Karpas-422 (cell line): Measurements from ENCODE around the gene MUC5AC. TPM values are rescaled to one million over a fixed set of nuclear protein-coding genes. Genes with fewer than 3 reads are reported as not detected.
"Not testable (repeated sequence)": the region's sequence is repeated elsewhere in the genome, so short reads cannot be mapped to it uniquely, and the experiment has no call there.

ENCODE experiments used
- DNase-seq: peaks from one replicate; pipeline ENCODE4 v3.0.0-alpha.2; 2015
- H2AFZ ChIP-seq: fragments of 200-600 bp; sonication (generic); 2 replicates; pipeline ENCODE4 v1.6.1; 2014; ENCODE audit warnings: antibody characterized with exemption, low read length, mixed read lengths
- H3K27ac ChIP-seq: fragments of 200-600 bp; sonication (generic); 2 replicates; pipeline ENCODE4 v1.5.1; 2014; ENCODE audit warnings: mild to moderate bottlenecking, low read length, moderate library complexity
- H3K27me3 ChIP-seq: fragments of 200-600 bp; sonication (generic); 2 replicates; pipeline ENCODE4 v1.6.1; 2014; ENCODE audit warnings: low read length, mixed read lengths
- H3K36me3 ChIP-seq: fragments of 200-600 bp; sonication (generic); 2 replicates; pipeline ENCODE4 v1.6.1; 2014; ENCODE audit warnings: low read length, mixed read lengths; ENCODE audit not compliant: insufficient read depth
- H3K4me1 ChIP-seq: fragments of 200-600 bp; sonication (generic); 2 replicates; pipeline ENCODE4 v1.6.1; 2014; ENCODE audit warnings: mild to moderate bottlenecking, low read length, mixed read lengths
- H3K4me2 ChIP-seq: fragments of 200-600 bp; sonication (generic); 2 replicates; pipeline ENCODE4 v1.6.1; 2014; ENCODE audit warnings: low read length, low read depth, mild to moderate bottlenecking; ENCODE audit not compliant: poor library complexity, severe bottlenecking
- H3K4me3 ChIP-seq: fragments of 200-600 bp; sonication (generic); 2 replicates; pipeline ENCODE4 v1.5.1; 2014; ENCODE audit warnings: mild to moderate bottlenecking, antibody characterized with exemption, low read length, mixed read lengths
- H3K79me2 ChIP-seq: fragments of 200-600 bp; sonication (generic); 2 replicates; pipeline ENCODE4 v1.6.1; 2014; ENCODE audit warnings: mild to moderate bottlenecking, low read length, mixed read lengths
- H3K9ac ChIP-seq: fragments of 200-600 bp; sonication (generic); 2 replicates; pipeline ENCODE4 v1.6.0; 2014; ENCODE audit warnings: low read length
- H3K9me2 ChIP-seq: fragments of 200-600 bp; sonication (generic), shearing (Covaris generic); replicated peaks from 2 replicates; pipeline ENCODE4 v1.6.0; 2014; ENCODE audit warnings: mild to moderate bottlenecking, low read length, moderate library complexity; ENCODE audit not compliant: insufficient read depth
- H3K9me3 ChIP-seq: fragments of 300-700, 200-600 bp; sonication (generic); 2 replicates; pipeline ENCODE4 v1.6.1; 2014; ENCODE audit warnings: low read length, mixed read lengths
- H4K20me1 ChIP-seq: fragments of 200-600 bp; sonication (generic); 2 replicates; pipeline ENCODE4 v1.6.1; 2014; ENCODE audit warnings: mild to moderate bottlenecking, antibody characterized with exemption, low read length, low read depth; ENCODE audit not compliant: insufficient read depth
- total RNA-seq: library from RNA; depleted of rRNA; stranded (reverse); fragments of >200 nt; shearing (Covaris generic); gene quantifications from 2 replicates; pipeline ENCODE4 v1.2.3, GENCODE V29; 2014; ENCODE audit warnings: low replicate concordance

Gene MUC5AC
- total RNA-seq, 1 experiment from 2014 or later, result not detected

DNA sequence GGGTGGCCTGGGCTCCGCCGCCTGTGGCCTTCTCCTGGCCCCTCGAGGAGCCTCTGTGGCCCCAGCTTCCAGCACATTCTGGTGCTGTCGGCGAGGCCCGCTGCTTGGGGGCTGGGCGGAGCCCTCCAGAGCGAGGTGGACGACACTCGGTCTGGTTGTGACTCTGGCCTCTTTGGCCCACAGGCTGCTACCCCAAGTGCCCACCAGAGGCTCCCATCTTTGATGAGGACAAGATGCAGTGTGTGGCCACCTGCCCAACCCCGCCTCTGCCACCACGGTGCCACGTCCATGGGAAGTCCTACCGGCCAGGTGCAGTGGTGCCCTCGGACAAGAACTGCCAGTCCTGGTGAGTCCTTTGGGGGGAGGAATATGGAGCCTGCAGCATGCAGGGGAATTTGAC, 22.4 kb downstream of the MUC5AC start:
- H3K27me3 ChIP-seq, result no peaks in the 10 kb centered on the region
- no peak overlapping the region for H3K27ac ChIP-seq
- H3K36me3 ChIP-seq, result no peaks in the 10 kb centered on the region
- no peaks in the 10 kb centered on the region for H4K20me1 ChIP-seq
- H3K4me2 ChIP-seq, result no peak overlapping the region
- no peak overlapping the region for H3K4me3 ChIP-seq
- H3K9ac ChIP-seq, result no peak overlapping the region
- H3K79me2 ChIP-seq, result no peaks in the 10 kb centered on the region
- no peak overlapping the region for H2AFZ ChIP-seq
- no peak for DNase-seq
- H3K4me1 ChIP-seq, result no peaks in the 10 kb centered on the region
- H3K9me3 ChIP-seq, result no peaks in the 10 kb centered on the region; the same call in 1 of the 2 replicates
- H3K9me2 ChIP-seq, result no peaks in the 10 kb centered on the region

GRCh38 chr11:1180947-1181391, 23.2 kb downstream of the MUC5AC start:
- no peaks in the 10 kb centered on the region; the same call in 1 of the 2 replicates for H3K9me3 ChIP-seq
- H3K36me3 ChIP-seq, result no peaks in the 10 kb centered on the region
- no peak for DNase-seq
- H2AFZ ChIP-seq, result no peak overlapping the region
- H3K9me2 ChIP-seq, result no peaks in the 10 kb centered on the region
- no peaks in the 10 kb centered on the region for H3K4me1 ChIP-seq
- H3K27me3 ChIP-seq, result no peaks in the 10 kb centered on the region
- H3K4me2 ChIP-seq, result no peak overlapping the region
- H3K27ac ChIP-seq, result no peak overlapping the region
- no peaks in the 10 kb centered on the region for H3K79me2 ChIP-seq
- no peak overlapping the region for H3K4me3 ChIP-seq
- H4K20me1 ChIP-seq, result no peaks in the 10 kb centered on the region
- H3K9ac ChIP-seq, result no peak overlapping the region

DNA sequence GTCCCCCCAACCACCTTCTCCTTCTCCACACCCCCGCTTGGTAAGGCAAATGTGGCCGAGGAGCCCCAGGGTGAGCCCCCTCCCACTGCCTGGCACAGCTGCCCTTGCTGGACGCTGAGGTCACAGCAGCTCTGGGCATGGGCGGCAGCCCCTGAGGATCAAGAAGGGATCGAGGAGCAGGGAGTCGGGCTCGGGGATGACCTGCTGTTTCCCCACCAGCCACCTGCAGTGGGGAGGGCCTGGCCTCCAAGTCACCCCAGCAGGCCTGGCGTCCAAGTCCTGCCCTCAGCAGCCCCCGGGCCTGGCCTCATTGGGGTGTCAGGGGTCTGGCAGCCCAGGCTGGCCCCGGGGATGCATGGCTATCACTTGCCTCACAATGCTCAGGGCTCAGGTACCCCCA, 23.7 kb downstream of the MUC5AC start:
- DNase-seq, result no peak
- Histone ChIP-seq H3K36me3 (no peaks in the 10 kb centered on the region), H3K79me2 (no peaks in the 10 kb centered on the region), H3K4me2 (no peak overlapping the region), H3K4me3 (no peak overlapping the region), H3K4me1 (no peaks in the 10 kb centered on the region), H3K9me2 (no peaks in the 10 kb centered on the region), H3K9me3 (no peaks in the 10 kb centered on the region; the same call in 1 of the 2 replicates), H3K9ac (no peak overlapping the region), H4K20me1 (no peaks in the 10 kb centered on the region), H3K27me3 (no peaks in the 10 kb centered on the region), H2AFZ (no peak overlapping the region), H3K27ac (no peak overlapping the region)

- Histone ChIP-seq H2AFZ (no peak overlapping the region), H3K79me2 (no peaks in the 10 kb centered on the region)
Measured at GRCh38 chr11:1181853-1182535, 24.2 kb downstream of the MUC5AC start.

DNA sequence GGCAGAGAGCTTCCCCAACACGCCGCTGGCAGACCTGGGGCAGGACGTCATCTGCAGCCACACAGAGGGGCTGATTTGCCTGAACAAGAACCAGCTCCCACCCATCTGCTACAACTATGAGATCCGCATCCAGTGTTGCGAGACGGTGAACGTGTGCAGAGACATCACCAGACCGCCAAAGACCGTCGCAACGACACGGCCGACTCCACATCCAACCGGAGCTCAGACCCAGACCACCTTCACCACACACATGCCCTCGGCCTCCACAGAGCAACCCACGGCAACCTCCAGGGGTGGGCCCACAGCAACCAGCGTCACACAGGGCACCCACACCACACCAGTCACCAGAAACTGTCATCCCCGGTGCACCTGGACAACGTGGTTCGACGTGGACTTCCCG, 26.4 kb downstream of the MUC5AC start:
- DNase-seq, H3K9ac ChIP-seq, H3K36me3 ChIP-seq, H4K20me1 ChIP-seq, H3K9me3 ChIP-seq, H3K79me2 ChIP-seq, H3K4me3 ChIP-seq, H3K4me2 ChIP-seq, H3K27ac ChIP-seq, H2AFZ ChIP-seq, H3K27me3 ChIP-seq, H3K4me1 ChIP-seq, H3K9me2 ChIP-seq: not testable (repeated sequence)

More at GRCh38 chr11:1181853-1182535, 24.2 kb downstream of the MUC5AC start:
- no peaks in the 10 kb centered on the region for H3K9me3 ChIP-seq
- no peak overlapping the region for H3K4me3 ChIP-seq
- H3K9ac ChIP-seq, result no peak overlapping the region
- no peak for DNase-seq
- no peaks in the 10 kb centered on the region for H3K36me3 ChIP-seq
- H3K9me2 ChIP-seq, result no peaks in the 10 kb centered on the region
- no peaks in the 10 kb centered on the region for H3K27me3 ChIP-seq
- H3K4me1 ChIP-seq, result no peaks in the 10 kb centered on the region
- no peak overlapping the region for H3K27ac ChIP-seq
- no peaks in the 10 kb centered on the region for H4K20me1 ChIP-seq
- H3K4me2 ChIP-seq, result no peak overlapping the region

DNA sequence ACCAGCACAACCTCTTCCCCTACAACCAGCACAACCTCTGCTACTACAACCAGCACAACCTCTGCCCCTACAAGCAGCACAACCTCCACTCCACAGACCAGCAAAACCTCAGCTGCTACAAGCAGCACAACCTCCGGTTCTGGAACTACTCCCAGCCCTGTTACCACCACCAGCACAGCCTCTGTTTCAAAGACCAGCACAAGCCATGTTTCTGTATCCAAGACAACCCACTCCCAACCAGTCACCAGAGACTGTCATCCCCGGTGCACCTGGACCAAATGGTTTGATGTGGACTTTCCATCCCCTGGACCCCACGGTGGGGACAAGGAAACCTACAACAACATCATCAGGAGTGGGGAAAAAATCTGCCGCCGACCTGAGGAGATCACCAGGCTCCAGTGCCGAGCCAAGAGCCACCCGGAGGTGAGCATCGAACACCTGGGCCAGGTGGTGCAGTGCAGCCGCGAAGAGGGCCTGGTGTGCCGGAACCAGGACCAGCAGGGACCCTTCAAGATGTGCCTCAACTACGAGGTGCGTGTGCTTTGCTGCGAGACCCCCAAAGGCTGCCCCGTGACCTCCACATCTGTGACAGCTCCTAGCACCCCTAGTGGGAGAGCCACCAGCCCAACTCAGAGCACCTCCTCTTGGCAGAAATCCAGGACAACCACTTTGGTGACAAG, 30.8 kb downstream of the MUC5AC start:
- H3K27me3 ChIP-seq, DNase-seq, H4K20me1 ChIP-seq, H3K9me3 ChIP-seq, H3K9me2 ChIP-seq, H3K36me3 ChIP-seq, H3K4me3 ChIP-seq, H3K27ac ChIP-seq, H3K79me2 ChIP-seq, H3K4me1 ChIP-seq, H3K9ac ChIP-seq, H3K4me2 ChIP-seq, H2AFZ ChIP-seq: not testable (repeated sequence)

- not testable (repeated sequence) for H3K79me2 ChIP-seq, H3K9me2 ChIP-seq, DNase-seq, H3K4me2 ChIP-seq, H4K20me1 ChIP-seq, H2AFZ ChIP-seq, H3K9me3 ChIP-seq, H3K36me3 ChIP-seq, H3K27me3 ChIP-seq, H3K9ac ChIP-seq, H3K4me1 ChIP-seq, H3K4me3 ChIP-seq, H3K27ac ChIP-seq
Measured at GRCh38 chr11:1189816-1190215, 32.1 kb downstream of the MUC5AC start.

DNA sequence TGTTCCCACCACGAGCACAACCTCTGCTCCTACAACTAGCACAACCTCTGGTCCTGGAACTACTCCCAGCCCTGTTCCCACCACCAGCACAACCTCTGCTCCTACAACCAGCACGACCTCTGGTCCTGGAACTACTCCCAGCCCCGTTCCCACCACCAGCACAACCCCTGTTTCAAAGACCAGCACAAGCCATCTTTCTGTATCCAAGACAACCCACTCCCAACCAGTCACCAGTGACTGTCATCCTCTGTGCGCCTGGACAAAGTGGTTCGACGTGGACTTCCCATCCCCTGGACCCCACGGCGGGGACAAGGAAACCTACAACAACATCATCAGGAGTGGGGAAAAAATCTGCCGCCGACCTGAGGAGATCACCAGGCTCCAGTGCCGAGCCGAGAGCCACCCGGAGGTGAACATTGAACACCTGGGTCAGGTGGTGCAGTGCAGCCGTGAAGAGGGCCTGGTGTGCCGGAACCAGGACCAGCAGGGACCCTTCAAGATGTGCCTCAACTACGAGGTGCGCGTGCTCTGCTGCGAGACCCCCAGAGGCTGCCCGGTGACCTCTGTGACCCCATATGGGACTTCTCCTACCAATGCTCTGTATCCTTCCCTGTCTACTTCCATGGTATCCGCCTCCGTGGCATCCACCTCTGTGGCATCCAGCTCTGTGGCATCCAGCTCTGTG, 34.2 kb downstream of the MUC5AC start:
- not testable (repeated sequence) for H3K4me2 ChIP-seq, H3K36me3 ChIP-seq, H2AFZ ChIP-seq, H3K79me2 ChIP-seq, H3K27ac ChIP-seq, H3K9me2 ChIP-seq, H4K20me1 ChIP-seq, H3K4me1 ChIP-seq, DNase-seq, H3K4me3 ChIP-seq, H3K27me3 ChIP-seq, H3K9ac ChIP-seq, H3K9me3 ChIP-seq
